DND-41 (cell line): ENCODE data around the gene CPXM2.

Experiments used
- ATAC-seq: fragments of 200-7000 bp; cut with Tn5 transposase; 3 replicates; pipeline ENCODE4 v1.9.1; 2021; ENCODE audit warnings: low read depth; ENCODE audit not compliant: insufficient read depth
- DNase-seq: peaks from one replicate; pipeline ENCODE4 v3.0.0-alpha.2; 2020
- H2AFZ ChIP-seq: 2 replicates; pipeline ENCODE4 v1.6.0; 2012; ENCODE audit warnings: low read depth, low read length
- H3K27ac ChIP-seq: 2 replicates; pipeline ENCODE4 v1.5.1; 2012; ENCODE audit warnings: low read length, inconsistent platforms
- H3K27me3 ChIP-seq: fragments of 200-600 bp; sonication (generic); 2 replicates; pipeline ENCODE4 v1.6.0; 2012; ENCODE audit warnings: low read length, mild to moderate bottlenecking, inconsistent platforms; ENCODE audit not compliant: insufficient read depth, poor library complexity
- H3K36me3 ChIP-seq: 2 replicates; pipeline ENCODE4 v1.5.1; 2012; ENCODE audit warnings: low read length, inconsistent platforms; ENCODE audit not compliant: insufficient read depth
- H3K4me1 ChIP-seq: 2 replicates; pipeline ENCODE4 v1.5.1; 2012; ENCODE audit warnings: mild to moderate bottlenecking, low read length; ENCODE audit not compliant: insufficient read depth
- H3K4me2 ChIP-seq: 2 replicates; pipeline ENCODE4 v1.6.0; 2012; ENCODE audit warnings: mild to moderate bottlenecking, moderate library complexity, low read length, inconsistent platforms; ENCODE audit not compliant: insufficient read depth
- H3K4me3 ChIP-seq, 2 experiments: fragments of 200-600 bp in 1 of 2; shearing (Covaris generic) in 1 of 2; 2 replicates each; pipeline ENCODE4 v1.5.1; 2012 to 2016; ENCODE audit warnings: inconsistent platforms in 2 of 2, low read length in 2 of 2, mild to moderate bottlenecking in 2 of 2, low read depth in 1 of 2, moderate library complexity in 1 of 2
- H3K79me2 ChIP-seq: 2 replicates; pipeline ENCODE4 v1.6.0; 2012; ENCODE audit warnings: low read length, inconsistent platforms; ENCODE audit not compliant: insufficient read depth
- H3K9ac ChIP-seq: 2 replicates; pipeline ENCODE4 v1.6.0; 2012; ENCODE audit warnings: low read depth, mild to moderate bottlenecking, inconsistent platforms, low read length, moderate library complexity
- H3K9me3 ChIP-seq: 2 replicates; pipeline ENCODE4 v1.5.1; 2012; ENCODE audit warnings: low read length, moderate library complexity, mild to moderate bottlenecking, inconsistent platforms; ENCODE audit not compliant: insufficient read depth, severe bottlenecking
- H4K20me1 ChIP-seq: 2 replicates; pipeline ENCODE4 v1.6.0; 2012; ENCODE audit warnings: low read length; ENCODE audit not compliant: insufficient read depth
- CTCF ChIP-seq: IDR thresholded peaks from 2 replicates; pipeline ENCODE4 v1.5.1; 2012; ENCODE audit warnings: borderline replicate concordance, low read length, moderate library complexity, mild to moderate bottlenecking; ENCODE audit not compliant: poor library complexity, severe bottlenecking; ENCODE audit errors: extremely low read depth
- EZH2 ChIP-seq: IDR thresholded peaks from 3 replicates; pipeline ENCODE4 v1.6.1; 2012; ENCODE audit warnings: borderline replicate concordance, low read depth, mild to moderate bottlenecking, moderate library complexity, low read length, inconsistent platforms; ENCODE audit not compliant: severe bottlenecking

CPXM2 gene

GRCh38 chr10:123761666-123762230 is 129.9 kb downstream of the CPXM2 start:
- no peak overlapping the region for H3K4me3 ChIP-seq
- no peak for ATAC-seq
- H3K79me2 ChIP-seq = no peaks in the 10 kb centered on the region
- peaks cover 14% of the 10 kb centered on the region for H3K27me3 ChIP-seq
- no peak for DNase-seq
- H3K36me3 ChIP-seq = no peaks in the 10 kb centered on the region
- H3K4me2 ChIP-seq = no peak overlapping the region
- H3K9ac ChIP-seq = no peak overlapping the region
- H4K20me1 ChIP-seq = no peaks in the 10 kb centered on the region
- TF ChIP-seq EZH2 = no peak
- no peak for TF ChIP-seq CTCF
- peaks cover 45% of the 10 kb centered on the region for H3K4me1 ChIP-seq
- H3K27ac ChIP-seq = no peak overlapping the region
- no peak overlapping the region for H2AFZ ChIP-seq
- H3K9me3 ChIP-seq = no peaks in the 10 kb centered on the region

GRCh38 chr10:123761038-123761428 is 130.6 kb downstream of the CPXM2 start:
- H3K27ac ChIP-seq = no peak overlapping the region
- TF ChIP-seq EZH2 (no peak), CTCF (no peak)

GRCh38 chr10:123760356-123761037 is 131.1 kb downstream of the CPXM2 start:
- H4K20me1 ChIP-seq = no peaks in the 10 kb centered on the region
- 0 out of 2 replicates have a peak overlapping the region, but pooled peaks have one; percentile 16 for H3K27ac ChIP-seq
- no peaks in the 10 kb centered on the region for H3K79me2 ChIP-seq
- TF ChIP-seq EZH2 = no peak
- no peak for TF ChIP-seq CTCF
- no peak for ATAC-seq
- no peaks in the 10 kb centered on the region for H3K9me3 ChIP-seq
- no peak overlapping the region for H2AFZ ChIP-seq
- peaks cover 45% of the 10 kb centered on the region for H3K4me1 ChIP-seq
- H3K9ac ChIP-seq = no peak overlapping the region
- DNase-seq = no peak
- H3K27me3 ChIP-seq = peaks cover 8% of the 10 kb centered on the region
- no peak overlapping the region for H3K4me3 ChIP-seq
- H3K36me3 ChIP-seq = no peaks in the 10 kb centered on the region
- no peak overlapping the region; the same call in 1 of the 2 replicates for H3K4me2 ChIP-seq

More at GRCh38 chr10:123761038-123761428, 130.6 kb downstream of the CPXM2 start:
- Histone ChIP-seq H2AFZ (no peak overlapping the region), H4K20me1 (no peaks in the 10 kb centered on the region), H3K4me2 (no peak overlapping the region), H3K9ac (no peak overlapping the region), H3K9me3 (no peaks in the 10 kb centered on the region), H3K36me3 (no peaks in the 10 kb centered on the region), H3K4me3 (no peak overlapping the region), H3K27me3 (peaks cover 11% of the 10 kb centered on the region), H3K4me1 (peaks cover 45% of the 10 kb centered on the region), H3K79me2 (no peaks in the 10 kb centered on the region)
- no peak for DNase-seq
- ATAC-seq = no peak
